HG03060 (cell line): ENCODE results near the gene CRB3.

Experiments used
- ATAC-seq: cut with Tn5 transposase; IDR thresholded peaks from one replicate; pipeline ENCODE4 v1.9.1; 2021; ENCODE audit warnings: low read depth, moderate number of reproducible peaks; ENCODE audit not compliant: unreplicated experiment

Gene CRB3

GRCh38 chr19:6465006-6465405 is 935 bp downstream of the CRB3 start:
- ATAC-seq: no peak

- no peak for ATAC-seq
These were observed 1.6 kb downstream of the CRB3 start for GRCh38 chr19:6465663-6466062.

- no peak for ATAC-seq
These were observed 2.6 kb downstream of the CRB3 start for GRCh38 chr19:6466526-6467248.

- no peak for ATAC-seq
These were observed 3.3 kb downstream of the CRB3 start for GRCh38 chr19:6467384-6467783.

GRCh38 chr19:6470173-6470572 is 6.1 kb downstream of the CRB3 start:
- ATAC-seq: no peak

- ATAC-seq: no peak
These were observed 7.0 kb downstream of the CRB3 start for GRCh38 chr19:6471076-6471475.

- no peak for ATAC-seq
These were observed 8.6 kb downstream of the CRB3 start for GRCh38 chr19:6472713-6473112.

- ATAC-seq: no peak
These were observed 9.6 kb downstream of the CRB3 start for GRCh38 chr19:6473647-6474046.

GRCh38 chr19:6475321-6476108 is 11.4 kb downstream of the CRB3 start:
- no peak for ATAC-seq

- no peak for ATAC-seq
These were observed 12.3 kb downstream of the CRB3 start for GRCh38 chr19:6476155-6476895.

- ATAC-seq: no peak
These were observed 12.9 kb downstream of the CRB3 start for GRCh38 chr19:6476896-6477431.

GRCh38 chr19:6478815-6479214 is 14.7 kb downstream of the CRB3 start:
- ATAC-seq: no peak

- no peak for ATAC-seq
These were observed 15.8 kb downstream of the CRB3 start for GRCh38 chr19:6479836-6480398.

- ATAC-seq: no peak
These were observed 16.9 kb downstream of the CRB3 start for GRCh38 chr19:6480848-6481415.

- ATAC-seq: no peak
These were observed 17.7 kb downstream of the CRB3 start, which contains the start of gene DENND1C for GRCh38 chr19:6481541-6482342. Gene DENND1C, minus strand, starts transcription at chr19:6481787. Its CDS starts 92 bp downstream, at chr19:6481695.

- no peak for ATAC-seq
These were observed 18.2 kb downstream of the CRB3 start for GRCh38 chr19:6482343-6482686.

GRCh38 chr19:6483235-6483634 is 19.2 kb downstream of the CRB3 start:
- ATAC-seq: no peak

GRCh38 chr19:6484230-6484629 is 20.2 kb downstream of the CRB3 start:
- ATAC-seq: no peak

GRCh38 chr19:6484831-6485230 is 20.8 kb downstream of the CRB3 start:
- ATAC-seq: no peak
